HG02623 (cell line): ENCODE data around the gene R3HDM1.
"Not testable (repeated sequence)": the region's sequence is repeated elsewhere in the genome, so short reads cannot be mapped to it uniquely, and the experiment has no call there.

ENCODE experiments used
- ATAC-seq: cut with Tn5 transposase; IDR thresholded peaks from one replicate; pipeline ENCODE4 v1.9.1; 2021; ENCODE audit warnings: moderate library complexity; ENCODE audit not compliant: unreplicated experiment

R3HDM1 gene

DNA sequence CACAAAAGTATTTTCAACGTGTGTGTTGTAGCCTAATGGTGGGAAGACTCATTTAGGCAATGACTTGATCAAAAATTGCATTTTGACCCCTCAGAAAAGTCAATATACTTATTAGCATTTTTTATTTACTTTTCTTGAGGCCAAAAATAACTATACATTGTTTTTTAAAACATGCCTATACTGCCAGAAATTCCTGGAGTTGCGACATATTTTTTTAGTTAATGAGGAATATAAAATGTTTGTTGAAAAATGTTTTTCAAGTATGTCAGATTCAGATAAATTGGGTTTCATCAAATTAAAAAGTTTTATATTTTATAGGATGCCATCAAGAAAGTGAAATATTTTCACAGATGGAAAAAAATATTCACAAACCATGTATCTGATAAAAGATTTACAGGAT lies 39.6 kb downstream of the R3HDM1 start:
- ATAC-seq, result no peak

DNA sequence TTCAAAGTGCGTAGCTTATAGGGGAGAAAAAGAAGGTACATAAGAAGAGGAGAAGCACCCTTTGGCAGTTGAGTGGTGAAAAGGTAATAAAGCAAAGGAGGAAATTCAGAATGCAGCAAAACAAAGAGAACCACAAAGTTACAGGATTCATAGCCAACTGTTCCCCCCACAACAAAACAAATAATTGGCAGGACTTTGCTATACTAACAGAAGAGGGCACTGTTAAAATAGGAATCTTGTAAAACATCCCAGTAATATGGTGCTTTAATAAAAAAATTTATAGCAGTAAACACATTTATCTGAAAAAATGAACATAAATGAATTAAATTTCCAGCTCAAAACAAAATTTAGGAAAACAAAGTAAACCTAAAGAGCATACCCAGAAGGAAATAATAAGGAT lies 42.3 kb downstream of the R3HDM1 start:
- ATAC-seq, result no peak

- ATAC-seq, result no peak
These were observed 50.0 kb downstream of the R3HDM1 start for GRCh38 chr2:135581282-135581681.

DNA sequence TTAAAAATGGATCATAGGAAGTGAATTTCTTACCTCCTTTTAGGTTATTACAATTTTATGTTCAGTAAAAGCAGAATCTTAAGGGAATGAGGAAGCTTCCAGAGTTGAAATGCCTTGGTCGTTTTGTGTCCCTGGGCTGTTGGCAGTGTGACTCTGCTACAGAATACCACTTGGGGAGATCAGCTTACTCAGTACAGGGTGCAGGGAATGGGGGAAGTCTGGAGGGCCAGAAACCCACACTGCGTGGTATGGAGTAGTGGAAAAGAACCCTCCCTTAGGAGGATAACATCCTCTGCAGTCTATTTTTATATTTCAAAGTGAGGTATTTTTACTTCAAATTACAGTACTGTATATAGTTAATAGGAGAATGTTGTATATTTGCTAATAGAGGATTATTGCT lies 51.1 kb downstream of the R3HDM1 start:
- ATAC-seq, result no peak

DNA sequence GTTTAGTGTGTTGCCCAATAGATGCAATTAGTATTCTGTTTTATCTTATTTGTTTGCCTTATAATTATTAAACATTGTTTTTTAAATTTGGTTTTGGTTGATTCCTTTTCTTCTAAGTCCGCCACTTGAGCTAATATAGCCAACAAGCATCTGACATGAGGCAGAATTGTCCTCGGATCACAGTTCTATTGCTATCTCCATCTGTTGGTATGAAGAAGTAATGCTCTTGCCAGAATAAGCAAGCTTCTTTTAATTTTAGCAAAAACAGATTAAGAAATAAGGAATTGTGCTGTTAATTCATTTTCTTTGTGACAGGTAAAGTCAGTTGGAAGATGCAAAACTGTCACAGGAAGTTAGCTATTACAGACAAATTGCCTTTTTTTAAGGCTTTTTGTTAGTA lies 54.3 kb downstream of the R3HDM1 start:
- no peak for ATAC-seq

- ATAC-seq, result peak; percentile 59
These were observed 54.9 kb downstream of the R3HDM1 start for GRCh38 chr2:135586148-135586547.

- no peak for ATAC-seq
These were observed 56.7 kb downstream of the R3HDM1 start for GRCh38 chr2:135587958-135588357.

- ATAC-seq, result no peak
These were observed 59.5 kb downstream of the R3HDM1 start for GRCh38 chr2:135590619-135591260.

GRCh38 chr2:135600915-135601314 lies 69.6 kb downstream of the R3HDM1 start:
- ATAC-seq, result no peak

GRCh38 chr2:135603543-135603942 lies 72.3 kb downstream of the R3HDM1 start:
- ATAC-seq, result no peak

DNA sequence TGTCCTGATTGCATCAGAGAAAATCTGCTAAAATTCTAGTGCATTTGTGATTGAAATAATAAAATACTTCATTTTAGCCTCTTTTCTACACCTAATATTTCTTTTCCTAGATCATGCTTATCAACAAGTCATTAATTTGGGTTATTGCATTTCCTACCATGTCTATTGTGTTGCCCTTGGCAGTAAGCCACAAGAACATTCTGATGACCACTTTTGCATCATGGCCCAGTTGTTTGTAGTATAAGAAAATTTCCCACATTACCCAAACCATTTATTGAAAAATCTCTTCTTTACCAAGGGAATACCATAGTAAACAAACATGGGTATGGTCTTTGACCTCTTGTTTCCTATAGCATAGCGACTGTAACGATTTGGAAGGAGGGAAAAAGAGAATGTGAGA lies 76.3 kb downstream of the R3HDM1 start:
- ATAC-seq, result no peak

DNA sequence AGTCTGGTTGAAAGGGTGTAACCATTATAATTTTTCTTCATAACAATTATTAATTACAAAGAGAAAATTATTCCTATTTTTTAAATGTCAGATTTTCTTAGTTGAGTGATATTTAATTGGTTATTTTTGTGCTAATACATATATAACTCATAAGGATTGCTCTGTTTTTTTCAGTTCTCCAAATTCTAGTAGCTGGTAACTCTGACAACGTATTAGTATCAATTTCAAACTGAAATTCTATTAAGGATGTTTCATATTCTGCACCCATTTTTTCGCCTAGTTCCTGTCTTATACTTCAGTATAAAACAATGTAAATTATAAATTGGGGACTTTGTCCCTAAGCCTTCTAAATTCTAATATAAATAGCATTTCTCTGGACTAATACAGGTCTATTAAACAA lies 81.0 kb downstream of the R3HDM1 start:
- no peak for ATAC-seq

DNA sequence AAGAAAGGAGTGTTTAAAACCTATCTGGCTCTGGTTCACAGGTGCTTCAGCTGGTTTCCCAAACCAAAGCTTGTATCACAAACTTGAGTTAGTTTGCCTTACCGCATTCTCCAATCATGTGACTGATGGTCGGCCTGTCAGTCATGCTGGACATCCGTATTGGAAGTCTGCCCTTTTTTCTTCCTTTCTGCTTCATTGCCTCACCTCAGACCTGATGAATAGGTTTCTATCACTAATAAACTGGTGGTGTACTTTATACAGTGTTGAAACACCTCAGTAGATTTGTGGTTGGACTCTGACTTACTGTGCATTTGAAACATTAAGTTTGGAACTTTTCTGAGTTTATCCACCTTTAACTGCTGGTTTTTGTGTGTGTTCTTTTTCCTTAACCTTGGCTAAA lies 84.1 kb downstream of the R3HDM1 start:
- ATAC-seq, result no peak

- no peak for ATAC-seq
These were observed 86.3 kb downstream of the R3HDM1 start for GRCh38 chr2:135617501-135618015.

DNA sequence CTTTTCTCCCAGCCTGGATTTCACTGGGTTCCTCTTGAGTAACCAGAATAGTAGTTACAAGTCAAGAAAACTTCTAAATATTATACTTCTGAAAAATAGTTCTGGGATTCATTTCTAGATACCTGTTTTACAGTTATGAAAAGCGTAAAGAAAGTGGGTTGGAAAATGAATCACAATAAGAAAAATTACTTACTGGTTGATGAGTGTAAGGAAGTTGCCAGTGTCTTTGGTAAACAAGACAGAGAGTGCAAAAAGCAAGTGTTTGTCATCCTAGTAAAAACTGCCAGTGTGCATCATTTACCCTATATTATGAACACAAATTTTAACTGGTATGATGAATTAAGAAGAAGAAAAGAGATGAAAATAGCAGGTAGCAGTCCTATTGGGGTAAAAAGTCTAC lies 88.9 kb downstream of the R3HDM1 start:
- no peak for ATAC-seq

GRCh38 chr2:135629520-135629919 lies 98.2 kb downstream of the R3HDM1 start:
- no peak for ATAC-seq

- not testable (repeated sequence) for ATAC-seq
These were observed 98.8 kb downstream of the R3HDM1 start for GRCh38 chr2:135630034-135630433.

DNA sequence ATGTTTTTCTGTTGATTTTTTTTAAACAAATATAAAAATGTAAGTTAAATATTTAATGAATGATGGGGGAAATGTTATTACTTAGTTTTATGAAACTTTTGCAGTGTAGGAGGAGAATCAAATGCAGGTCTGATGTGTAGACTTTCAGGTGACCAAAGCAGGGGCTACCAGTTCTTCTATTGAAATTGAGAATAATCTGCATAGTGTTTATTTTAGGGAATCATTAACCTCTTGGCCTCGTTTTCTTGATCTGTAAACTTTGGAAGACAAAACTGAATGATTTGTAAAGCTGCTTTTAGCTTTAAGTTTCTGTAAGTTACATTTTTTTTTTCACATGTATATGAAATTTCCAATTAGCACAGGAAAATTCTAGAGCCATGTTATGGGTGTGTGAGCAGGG lies 99.2 kb downstream of the R3HDM1 start:
- no peak for ATAC-seq

DNA sequence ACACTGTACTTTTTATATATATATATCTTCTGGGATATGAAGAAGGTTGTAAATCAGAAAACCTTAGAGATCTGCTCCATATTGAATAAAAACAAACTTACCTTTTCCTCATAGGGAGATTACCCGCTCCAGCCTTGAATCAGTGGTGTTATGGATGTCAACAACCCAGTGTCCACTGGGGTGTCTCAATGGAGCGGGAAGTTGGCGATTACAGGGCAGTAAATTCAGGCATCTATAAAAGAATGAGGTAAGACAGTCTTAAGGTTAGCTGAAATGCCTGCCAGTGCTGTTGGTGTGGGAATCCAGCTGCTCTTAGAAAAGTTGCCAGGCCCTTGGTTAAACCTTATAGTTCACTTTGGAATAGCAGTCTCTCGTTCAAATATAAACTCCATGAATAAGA lies 102.3 kb downstream of the R3HDM1 start:
- ATAC-seq, result no peak

GRCh38 chr2:135635212-135635835 lies 104.0 kb downstream of the R3HDM1 start:
- no peak for ATAC-seq

DNA sequence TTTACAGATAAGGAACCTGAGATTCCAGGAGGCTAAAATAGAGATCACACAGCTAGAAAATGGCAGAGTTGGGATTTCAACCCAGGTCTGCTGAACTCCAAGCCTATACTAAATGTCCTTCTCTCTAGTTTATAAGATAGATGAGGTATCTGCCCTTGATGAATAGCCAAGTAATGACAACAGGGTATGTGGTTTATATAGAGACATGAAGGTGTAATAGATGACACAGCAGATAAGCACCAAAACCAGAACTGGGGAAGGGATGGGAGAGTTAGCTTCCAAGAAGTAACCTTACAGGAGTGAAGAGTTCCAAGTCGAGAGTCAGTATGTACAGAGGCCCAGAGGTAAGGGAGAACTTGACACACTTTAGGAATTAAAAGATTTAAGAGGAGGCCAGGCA lies 105.7 kb downstream of the R3HDM1 start:
- ATAC-seq, result no peak

GRCh38 chr2:135637456-135638087 lies 106.3 kb downstream of the R3HDM1 start:
- peak; percentile 69 for ATAC-seq
